GOT3 (cell line): ENCODE results near the gene ELOVL3.
A peak's percentile ranks its signal among the peaks of the same experiment; 100 is the strongest.
"Not testable (repeated sequence)": the region's sequence is repeated elsewhere in the genome, so short reads cannot be mapped to it uniquely, and the experiment has no call there.

Experiments used
- DNase-seq: peaks from one replicate; lab custom pipeline; 2025; ENCODE audit warnings: mixed read lengths; lab: John Stamatoyannopoulos, UW

The ELOVL3 gene

GRCh38 chr10:102227050-102227449 lies 951 bp downstream of the ELOVL3 start:
- DNase-seq: peak; percentile 33

- peak; percentile 22 for DNase-seq
Observed at GRCh38 chr10:102229810-102230263, 3.7 kb downstream of the ELOVL3 start.

- DNase-seq: no peak
Observed at GRCh38 chr10:102230264-102230860, 4.3 kb downstream of the ELOVL3 start.

- no peak for DNase-seq
Observed at GRCh38 chr10:102230861-102231356, 4.8 kb downstream of the ELOVL3 start.

DNA sequence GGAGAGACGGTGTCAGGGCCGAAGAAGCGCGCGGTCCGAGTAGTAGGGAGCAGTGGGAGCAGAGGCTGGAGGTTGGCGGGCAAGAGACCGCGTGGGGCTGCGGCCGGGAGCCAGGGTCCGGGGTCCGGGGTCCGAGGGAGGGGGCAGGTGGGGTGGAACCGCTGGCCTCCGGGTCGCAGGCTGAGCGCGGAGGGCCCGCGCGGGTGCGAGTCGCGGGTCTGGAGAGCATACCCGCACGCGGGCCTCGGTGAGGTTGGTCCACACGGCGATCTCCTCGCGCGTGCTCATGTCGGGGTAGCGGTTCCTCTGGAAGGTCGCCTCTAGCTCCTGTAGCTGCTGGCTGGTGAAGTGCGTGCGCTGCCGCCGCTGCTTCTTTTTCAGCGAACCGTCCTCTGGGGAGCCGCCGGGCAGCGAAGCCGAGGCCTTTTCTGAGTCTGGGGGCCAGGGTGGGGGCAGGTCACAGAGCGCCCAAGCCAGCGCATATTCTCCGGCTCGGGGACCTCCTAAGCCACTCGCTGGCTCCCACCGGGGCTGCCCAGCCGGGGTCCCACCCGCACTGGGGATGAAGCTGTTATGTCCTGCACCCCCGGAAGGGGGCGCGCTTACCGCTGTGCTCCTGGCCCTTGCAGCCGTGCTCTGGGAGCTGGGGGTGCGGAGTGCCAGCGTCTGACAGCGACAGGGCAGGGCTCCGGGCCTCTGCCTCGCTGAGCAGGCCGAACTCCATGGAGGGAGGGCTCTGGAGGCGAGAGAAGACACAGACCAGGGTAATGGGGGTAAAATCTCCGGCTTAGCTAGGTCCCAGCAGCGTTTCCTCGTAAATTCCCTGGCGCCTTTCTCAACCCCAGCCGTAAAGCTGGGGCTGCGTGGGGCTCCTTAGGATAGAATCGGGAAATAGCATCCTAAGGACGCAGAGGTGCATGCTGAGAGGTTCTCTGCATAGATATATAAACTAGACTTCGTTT lies 5.5 kb downstream of the ELOVL3 start:
- no peak for DNase-seq

DNA sequence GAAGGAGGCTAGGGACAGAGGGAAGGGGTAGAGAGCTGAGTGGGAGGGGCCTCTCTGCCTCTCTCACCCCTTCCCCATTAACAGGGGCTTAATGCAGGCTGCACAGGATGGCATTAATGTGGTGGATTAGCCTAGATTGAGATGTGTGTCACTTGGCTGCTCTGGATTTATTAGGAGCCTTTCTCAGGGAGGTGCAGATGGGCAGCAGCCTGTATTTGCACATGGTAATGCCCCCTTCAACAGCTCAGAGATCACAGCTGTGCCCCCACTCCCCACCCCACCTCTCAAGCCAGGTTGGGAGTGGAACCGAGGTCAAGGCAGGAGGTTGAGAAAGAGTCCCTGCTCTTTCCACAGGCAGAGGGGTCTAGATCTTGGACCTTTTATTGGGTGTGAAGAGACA lies 7.9 kb downstream of the ELOVL3 start:
- no peak for DNase-seq

DNA sequence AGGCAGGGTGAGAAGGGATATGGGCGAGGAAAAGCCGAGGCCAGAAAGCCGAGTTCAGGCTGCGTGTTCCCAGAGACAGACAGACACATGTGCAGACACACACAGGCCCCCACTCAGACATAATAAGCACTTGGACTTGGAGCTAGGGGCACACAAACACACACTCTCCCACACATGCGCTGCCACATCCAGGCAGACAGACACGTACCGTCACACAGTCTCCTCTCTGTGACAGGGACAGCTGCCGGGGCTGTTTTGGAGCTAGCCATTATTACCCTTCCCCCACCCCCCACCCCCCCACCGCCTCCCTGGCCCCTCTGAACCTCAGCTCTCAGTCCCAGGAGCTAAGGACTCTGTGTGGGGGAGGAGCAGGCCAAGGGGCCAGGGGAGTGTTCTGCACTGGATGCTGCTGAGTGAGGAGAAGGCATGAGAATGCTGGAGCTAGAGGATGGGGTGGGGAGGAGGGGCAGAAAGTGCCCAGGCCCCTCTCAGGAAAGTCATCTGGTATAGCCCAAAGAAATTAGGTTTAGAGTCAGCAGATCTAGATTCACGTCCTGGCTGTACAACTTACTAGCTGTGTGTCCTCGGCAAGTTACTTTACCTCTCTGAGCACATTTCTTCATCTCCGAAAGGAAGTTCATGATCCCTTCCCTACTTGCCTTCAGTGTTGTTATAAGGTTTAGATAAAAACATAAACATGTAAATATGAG lies 8.9 kb downstream of the ELOVL3 start:
- no peak for DNase-seq

GRCh38 chr10:102235598-102235920 lies 9.5 kb downstream of the ELOVL3 start:
- DNase-seq: no peak

DNA sequence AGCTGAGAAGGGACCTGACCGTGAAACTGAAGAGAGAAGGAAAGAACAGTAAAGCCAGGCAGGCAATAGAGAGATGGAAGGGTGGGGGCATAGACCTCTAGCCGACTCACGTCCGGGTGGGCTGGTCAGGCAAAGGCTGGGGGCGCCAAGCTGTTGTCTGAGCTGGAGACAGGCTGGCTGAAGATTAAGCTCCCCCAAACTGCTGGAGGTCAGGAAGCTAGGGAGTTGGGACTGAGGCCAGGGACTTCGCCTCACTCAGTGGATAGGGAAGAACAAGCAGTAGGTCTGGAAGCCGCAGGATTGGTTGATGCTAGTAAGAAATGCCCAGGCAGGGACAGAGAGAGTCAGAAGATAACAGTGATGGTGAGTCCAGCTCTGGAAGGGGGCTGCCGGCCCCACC lies 9.9 kb downstream of the ELOVL3 start:
- DNase-seq: no peak

- no peak for DNase-seq
Observed at GRCh38 chr10:102237711-102238252, 11.7 kb downstream of the ELOVL3 start.

DNA sequence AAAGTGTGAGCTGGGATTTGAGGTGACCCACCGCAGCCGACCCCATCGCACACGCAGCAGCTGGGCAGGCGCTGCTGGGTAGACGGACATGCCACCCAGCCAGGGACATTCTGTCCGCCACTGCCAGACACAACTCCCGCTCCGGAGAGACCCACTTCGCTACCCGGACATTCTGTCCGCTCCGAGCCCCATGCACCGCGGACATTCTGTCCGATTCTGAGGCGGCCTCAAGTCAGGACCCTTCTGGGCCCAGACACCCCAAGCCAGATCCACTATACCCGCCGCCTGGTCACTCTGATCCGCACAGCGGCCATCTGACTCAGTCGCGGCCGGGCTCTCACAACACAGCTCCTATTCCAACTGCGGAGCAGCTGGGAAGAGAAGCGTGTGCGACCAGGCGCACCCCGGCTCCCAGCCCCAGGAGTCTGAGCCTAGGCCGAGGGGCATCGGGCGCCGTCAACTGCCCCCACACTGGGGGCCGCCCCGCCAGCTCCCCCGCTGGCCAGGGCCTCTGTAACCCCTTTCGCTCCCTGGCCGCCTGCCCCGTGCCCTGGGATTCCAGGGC lies 14.4 kb downstream of the ELOVL3 start:
- no peak for DNase-seq

- DNase-seq: no peak
Observed at GRCh38 chr10:102241032-102241443, 14.9 kb downstream of the ELOVL3 start.

DNA sequence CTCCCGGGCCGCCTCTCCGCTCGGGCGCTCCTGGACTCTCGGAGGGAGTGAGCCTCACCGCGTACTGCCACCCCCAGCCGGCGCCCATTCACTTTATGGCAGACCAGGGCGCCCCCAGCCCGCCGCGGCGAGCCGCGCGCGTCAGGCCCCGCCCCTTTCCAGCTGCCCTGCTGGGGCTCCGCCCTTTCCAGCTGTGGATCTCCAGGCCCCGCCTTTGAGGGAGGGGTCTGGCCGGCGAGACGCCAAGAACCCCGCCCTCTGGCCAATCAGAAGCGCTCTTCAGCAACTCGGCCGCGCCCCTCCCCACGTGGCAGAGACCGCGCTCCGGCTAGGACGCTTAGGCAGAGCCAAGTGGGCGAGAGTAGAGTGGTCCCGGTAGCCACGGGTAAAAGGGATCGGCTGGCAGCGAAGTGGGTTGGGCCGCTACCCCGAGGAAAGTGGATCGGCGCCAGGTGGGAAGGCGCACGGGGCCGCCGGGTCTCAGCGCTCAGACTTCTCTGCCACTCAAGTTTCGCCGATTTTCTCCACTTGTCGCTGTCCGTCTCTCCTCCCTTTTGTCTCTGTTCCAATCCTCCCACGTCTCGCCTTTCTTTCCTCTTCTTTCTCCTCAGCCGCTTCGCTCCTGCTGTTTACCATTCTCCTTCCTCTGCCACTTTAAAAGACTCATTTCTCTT lies 15.5 kb downstream of the ELOVL3 start, which contains the start of gene PITX3:
Gene PITX3, minus strand, starts transcription at position 69 of the 674 bp plus-strand sequence. CDS start 9,432 bp downstream, outside the sequence.
- DNase-seq: peak; percentile 39

GRCh38 chr10:102242118-102242485 lies 16.0 kb downstream of the ELOVL3 start:
- DNase-seq: no peak

DNA sequence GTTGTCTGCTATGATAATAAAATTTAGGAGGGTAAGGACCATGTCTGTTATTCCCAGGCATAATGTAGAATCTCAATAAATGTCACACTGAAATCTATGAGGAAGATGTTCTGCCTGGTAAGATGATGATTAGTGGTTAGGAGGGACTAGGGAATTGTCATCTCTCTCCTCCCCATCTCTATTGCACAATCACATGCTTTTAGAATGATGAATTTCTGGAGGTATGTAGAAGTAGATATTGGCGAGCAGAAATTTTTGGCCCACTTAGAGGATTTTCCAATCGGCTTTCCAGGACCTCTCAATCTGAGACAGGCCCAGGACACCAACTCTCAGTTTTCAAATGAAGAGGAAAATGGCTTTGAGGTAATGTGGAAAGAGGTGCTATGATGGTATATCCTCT lies 17.2 kb downstream of the ELOVL3 start:
- no peak for DNase-seq

- DNase-seq: peak; percentile 90
Observed at GRCh38 chr10:102245082-102245931, 19.2 kb downstream of the ELOVL3 start, which contains the start of gene GBF1. Gene GBF1, plus strand, starts transcription at chr10:102245532. Its CDS starts 13,407 bp downstream, at chr10:102258939.

GRCh38 chr10:102245932-102246251 lies 19.8 kb downstream of the ELOVL3 start:
- DNase-seq: no peak

GRCh38 chr10:102246261-102246660 lies 20.2 kb downstream of the ELOVL3 start:
- no peak for DNase-seq

DNA sequence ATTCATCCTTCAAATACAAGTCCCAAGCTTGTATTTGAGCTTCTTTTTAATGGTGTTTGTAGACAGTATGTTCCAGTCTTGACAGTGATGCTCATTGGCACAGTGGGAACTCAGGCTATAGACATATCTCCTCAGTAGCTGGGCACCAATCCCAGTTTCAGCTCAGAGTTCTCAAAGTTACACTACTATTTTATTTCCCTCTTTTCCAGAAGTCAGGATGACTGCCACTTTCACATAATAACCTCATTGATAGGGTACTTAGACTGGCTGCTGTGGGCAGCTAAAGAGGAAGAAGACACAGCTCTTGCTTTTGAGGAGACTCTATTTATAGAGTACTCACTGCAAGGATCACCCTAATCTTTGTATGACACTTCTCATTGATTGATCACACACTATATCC lies 21.6 kb downstream of the ELOVL3 start:
- DNase-seq: no peak

GRCh38 chr10:102252508-102252907 lies 26.4 kb downstream of the ELOVL3 start:
- not testable (repeated sequence) for DNase-seq
